Smooth muscle cell of the brain vasculature (primary cell): ENCODE results near the gene BCL11B.

Experiments used
- DNase-seq: peaks from one replicate; pipeline ENCODE4 v3.0.0-alpha.2; 2012; ENCODE audit warnings: low read depth, low spot score

BCL11B gene

DNA sequence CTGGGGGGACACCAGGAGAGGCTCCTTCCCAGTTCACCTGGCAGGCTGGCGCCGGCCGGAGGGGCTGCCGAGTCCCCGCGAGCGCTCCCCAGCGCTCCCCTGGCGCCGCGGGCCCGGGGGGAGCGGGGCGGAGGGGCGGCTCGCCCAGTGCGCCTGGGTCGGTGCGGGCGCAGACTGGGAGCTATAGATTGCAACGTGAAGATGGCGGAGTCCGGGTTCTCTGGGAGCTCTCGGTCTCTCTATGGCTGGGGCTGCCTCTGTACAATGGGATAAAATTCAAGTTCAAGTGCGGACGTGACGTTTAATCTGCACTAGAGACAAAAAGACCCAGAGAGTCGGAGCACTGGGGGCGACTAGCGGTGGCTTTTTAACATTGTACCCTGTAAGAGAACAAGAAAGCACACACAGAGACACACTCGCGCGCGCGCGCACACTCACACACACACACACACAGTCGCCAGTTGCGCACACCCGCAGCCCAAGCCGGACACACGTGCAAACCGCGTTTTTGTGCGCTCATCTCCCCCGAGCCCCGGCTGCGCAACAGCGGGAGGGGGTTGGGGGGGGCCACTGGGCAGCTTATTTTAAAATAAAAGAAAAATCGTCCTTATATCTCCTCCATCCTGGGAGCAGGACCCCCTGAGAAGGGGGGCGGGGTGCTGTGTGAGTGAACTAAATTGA is at the start of gene BCL11B:
Gene BCL11B (minus strand): TSS at position 247 of the 681 bp plus-strand sequence. CDS start 979 bp downstream, outside the sequence.
- peak; percentile 32 for DNase-seq

DNA sequence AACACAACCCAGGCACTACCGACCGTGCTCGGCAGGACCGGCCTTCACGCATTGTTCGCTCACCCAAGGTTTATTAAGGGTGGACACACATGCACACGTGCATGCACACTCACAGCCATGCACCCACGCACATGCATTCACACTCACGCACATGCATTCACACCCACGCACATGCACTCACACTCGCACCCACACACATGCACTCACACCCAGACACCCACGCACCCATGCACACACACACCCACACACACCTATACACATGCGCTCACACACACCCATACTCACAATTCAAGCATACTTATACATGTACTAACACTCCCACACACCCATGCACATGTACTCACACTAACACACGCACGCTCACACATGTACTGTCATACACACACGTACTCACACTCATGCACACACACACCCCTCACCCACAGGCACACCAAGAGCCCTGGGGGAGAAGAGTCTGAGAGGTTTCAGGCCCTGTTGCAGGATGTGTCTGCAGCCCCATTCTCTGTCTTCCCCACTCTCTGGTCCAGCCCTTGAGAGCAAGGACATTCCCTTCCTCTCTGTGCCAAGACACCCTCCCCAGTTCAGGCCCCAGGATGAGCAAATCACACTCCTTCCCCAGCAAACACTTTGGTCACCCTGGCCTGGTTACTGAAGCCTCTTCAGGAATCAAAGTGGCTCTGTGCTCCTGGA is 49.4 kb upstream of the BCL11B start:
- DNase-seq = no peak

DNA sequence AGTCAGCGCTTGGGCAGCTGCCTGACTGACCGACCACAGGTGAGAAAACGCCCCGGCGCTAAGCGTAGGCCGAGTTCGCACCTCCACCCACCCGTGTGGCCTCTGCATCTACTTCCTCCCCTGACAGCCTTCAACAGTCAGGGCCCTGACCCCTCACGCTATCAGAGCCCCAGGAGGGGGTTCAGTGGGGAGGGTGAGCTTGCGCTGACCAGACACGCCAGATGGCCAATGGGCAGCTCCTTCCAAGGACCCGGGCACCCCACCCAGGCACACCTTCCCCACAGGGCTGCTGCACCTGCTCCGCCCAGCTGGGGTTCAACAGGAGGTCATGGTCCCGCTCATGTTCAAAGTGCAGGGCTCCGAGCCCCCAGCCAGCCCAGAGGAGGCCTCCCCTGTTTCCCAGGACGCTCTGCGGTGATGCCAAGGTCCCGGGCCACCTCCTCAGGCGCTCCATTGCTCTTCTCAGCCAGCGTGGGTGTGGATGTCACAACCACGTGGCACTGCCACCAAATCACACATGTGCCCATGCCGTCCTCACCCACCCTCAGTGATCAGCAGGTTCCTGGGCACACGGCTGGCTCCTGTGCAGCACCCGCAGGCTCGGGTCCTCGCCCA is 48.7 kb upstream of the BCL11B start:
- DNase-seq = no peak

GRCh38 chr14:99320105-99320572 is 48.1 kb upstream of the BCL11B start:
- no peak for DNase-seq

GRCh38 chr14:99318959-99319295 is 46.9 kb upstream of the BCL11B start:
- no peak for DNase-seq

DNA sequence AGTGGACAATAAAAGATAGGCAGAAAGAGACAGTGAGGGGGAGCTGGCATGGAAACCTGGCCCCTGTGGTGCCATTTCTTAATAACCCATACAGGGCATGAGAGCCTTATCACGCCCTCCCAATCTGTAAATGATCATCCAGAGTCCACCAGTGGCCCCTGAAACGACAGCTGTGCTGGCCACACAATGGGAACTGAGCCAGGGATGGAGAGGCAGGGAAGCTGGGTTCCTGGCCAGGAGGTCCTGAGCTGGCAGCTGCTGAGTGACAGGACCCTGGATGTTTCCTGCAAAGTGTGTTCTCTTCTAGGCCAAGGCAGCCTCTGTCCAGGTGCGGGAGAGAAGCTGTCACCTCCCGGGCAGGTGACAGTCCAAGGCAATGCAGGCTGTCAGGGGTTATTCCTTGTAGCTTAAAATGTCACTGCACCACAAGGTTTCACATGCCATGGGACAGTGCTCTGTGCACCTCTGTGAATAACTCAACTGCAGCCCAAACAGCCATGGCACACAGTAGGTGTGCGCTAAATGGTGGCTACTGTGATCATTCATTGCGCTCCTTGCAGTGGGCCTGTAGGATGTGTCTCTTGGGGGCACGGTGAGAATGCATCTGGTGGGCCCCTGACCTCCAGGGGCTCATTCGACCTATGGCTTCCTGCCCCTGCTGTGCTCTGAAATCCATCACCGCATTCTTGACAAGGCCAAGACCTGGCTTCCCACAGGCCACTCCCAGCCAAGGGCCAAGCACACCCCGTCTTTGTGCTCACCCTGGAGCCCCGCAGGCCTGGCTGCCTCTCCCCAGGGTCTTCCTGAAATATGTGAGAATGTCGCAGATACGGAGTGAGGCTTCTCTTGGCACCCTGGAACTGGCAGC is 46.3 kb upstream of the BCL11B start:
- DNase-seq = no peak

GRCh38 chr14:99317231-99318090 is 45.5 kb upstream of the BCL11B start:
- no peak for DNase-seq

- no peak for DNase-seq
These were observed 44.5 kb upstream of the BCL11B start for GRCh38 chr14:99316281-99317163.

DNA sequence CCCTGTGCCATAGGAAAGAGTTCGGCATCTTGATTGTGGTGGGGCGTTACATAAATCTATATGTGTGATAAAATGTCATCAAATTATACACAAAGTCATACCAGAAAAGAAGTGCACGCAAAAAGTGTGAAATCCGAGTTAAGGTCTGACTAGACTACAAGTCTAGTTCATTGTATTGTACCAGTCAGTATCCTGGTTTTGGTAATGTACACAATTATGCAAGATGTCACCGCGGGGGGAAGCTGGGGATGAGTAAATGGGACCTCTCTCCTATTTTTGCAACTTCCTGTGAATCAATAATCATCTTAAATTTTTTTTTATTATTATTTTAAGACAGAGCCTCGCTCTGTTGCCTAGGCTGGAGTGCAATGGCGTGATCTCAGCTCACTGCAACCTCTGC is 43.2 kb upstream of the BCL11B start:
- no peak for DNase-seq

DNA sequence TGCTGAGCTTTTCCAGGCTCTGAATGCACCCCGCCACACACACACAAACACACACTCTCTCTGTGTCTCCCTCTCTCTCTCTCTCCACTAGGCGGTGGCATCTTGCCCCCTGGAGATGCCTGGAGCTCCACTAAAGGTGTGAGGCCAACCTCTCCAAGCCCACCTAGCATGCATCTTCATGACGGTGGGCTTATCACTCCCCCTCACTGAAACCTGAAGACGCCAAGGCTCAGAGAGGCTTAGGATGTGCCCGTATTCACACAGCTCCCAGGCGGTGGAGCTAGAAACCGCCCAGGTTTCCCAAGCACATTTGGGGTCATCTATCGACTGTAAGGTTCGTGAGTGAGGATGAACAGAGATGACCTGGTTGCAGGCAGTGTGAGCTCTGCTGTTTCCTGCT is 42.6 kb upstream of the BCL11B start:
- DNase-seq = no peak

DNA sequence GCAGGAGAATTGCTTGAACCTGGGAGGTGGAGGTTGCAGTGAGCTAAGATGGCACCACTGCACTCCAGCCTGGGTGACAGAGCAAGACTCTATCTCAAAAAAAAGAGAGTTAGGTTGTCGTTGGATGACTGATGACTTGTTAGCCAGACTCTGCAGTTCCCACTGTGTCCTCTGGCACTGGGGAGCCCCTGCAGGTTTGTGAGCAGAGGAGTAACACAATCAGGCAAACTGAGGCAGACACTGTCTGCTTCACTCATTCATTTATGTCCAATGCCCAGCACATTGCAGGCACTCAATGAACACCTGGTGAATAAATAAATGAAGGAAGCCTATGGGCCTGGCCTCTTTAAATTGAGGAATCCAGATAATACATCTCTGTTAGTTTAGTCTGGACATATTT is 41.2 kb upstream of the BCL11B start:
- DNase-seq = no peak

DNA sequence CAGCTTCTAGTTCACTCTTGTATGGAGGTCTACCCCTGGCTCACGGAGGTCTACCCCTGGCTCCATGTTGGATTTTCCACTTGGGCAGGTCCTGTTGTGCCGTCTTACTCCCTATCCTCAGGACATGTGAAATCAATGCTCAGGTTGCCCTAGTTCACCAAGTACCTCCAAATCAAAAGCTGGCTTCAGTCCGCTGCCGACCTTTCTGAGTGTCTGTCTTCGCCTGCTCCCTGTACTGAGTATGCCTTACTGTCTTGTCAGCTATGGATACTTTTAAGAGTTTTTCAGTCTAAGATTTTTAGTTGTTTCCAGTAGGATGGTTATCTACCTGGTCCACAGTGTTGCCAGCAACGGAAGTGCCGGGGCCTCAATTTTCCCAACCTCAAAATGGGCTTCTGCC is 40.1 kb upstream of the BCL11B start:
- DNase-seq = no peak

DNA sequence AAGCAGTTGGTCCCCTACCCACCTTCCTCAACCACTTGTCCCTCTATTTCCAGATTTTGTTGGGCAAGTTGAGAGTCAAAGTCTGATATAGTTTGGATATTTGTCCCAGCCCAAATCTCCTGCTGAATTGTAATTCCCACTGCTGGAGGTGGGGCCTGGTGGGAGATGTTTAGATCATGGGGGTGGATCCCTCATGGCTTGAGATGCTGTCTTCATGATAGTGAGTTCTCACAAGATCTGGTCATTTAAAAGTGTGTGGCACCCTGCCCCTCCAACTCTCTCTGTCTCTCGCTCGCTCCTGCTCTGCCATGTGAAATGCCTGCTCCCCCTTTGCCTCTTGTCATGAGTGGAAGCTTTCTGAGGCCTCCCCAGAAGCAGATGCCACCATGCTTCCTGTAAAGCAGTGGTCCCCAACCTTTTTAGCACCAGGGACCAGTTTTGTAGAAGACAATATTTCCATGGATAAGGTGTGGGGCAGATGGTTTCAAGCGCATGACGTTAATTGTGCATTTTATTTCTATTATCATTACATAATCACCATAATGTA is 37.3 kb upstream of the BCL11B start:
- no peak for DNase-seq

DNA sequence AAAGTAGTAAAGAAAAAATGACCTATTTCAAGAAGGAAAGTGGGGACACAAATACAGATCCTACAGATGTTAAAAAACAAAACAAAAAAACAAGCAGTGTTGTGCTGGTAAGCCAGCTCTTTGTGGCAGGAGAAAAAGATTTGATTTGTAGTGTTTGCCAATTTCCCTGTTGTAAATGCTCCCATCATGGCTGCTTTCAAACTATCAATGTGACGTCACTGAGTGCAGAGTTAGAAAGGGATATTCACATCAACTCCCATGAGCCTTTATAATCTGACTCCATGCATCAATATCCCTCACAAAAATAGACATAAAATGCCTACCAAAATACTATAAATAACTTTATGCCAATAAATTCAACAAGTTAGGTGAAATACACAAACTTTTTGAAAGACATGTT is 32.2 kb upstream of the BCL11B start:
- DNase-seq = no peak

DNA sequence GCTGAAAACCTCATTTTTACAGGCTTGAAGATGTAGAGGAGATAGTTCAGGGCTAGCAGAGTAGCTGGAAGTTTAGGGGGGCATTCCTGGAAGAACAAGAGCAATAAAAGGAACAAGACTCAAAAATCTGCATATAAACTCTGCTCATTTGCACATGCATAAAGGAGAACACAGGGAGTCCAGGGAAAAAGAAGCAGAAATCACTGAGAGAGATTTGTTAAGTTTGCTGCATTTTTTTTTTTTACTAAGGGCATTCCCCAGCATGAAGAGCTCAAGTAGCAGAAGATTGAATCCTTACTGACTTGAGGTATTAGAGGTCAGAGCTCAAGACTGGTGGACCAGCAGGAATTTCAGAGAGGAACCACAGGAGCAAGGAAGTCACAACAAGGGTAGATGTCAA is 28.2 kb upstream of the BCL11B start:
- DNase-seq = no peak

- DNase-seq = no peak
These were observed 24.5 kb upstream of the BCL11B start for GRCh38 chr14:99296517-99296916.

- no peak for DNase-seq
These were observed 17.6 kb upstream of the BCL11B start for GRCh38 chr14:99289394-99290189.

DNA sequence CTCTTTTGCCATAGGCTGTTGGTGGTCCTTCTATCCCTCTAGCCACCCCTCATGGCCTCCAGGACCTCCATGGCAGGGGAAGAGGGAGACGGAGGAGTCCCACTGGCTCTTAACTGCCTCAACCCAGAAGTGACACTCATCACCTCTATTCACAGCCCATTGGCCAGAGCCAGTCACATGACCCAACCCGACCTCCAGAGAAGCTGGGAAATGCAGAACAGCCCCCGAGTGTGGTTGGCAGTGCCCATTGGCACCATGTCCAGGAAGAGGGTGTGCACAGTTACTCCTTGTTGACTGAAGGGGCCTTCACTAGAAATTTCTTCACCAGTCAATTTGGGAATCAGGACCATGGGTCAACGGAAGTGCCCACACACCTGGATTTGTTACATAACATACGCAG is 17.0 kb upstream of the BCL11B start:
- DNase-seq = no peak
